HFF-Myc (cell line): ENCODE measurements around the gene MRPL37.

ENCODE experiments used
- DNase-seq: peaks from one replicate; pipeline ENCODE4 v3.0.0-alpha.2; 2011; ENCODE audit warnings: low read depth; ENCODE audit errors: extremely low read depth
- H3K4me3 ChIP-seq: replicated peaks from 2 replicates; pipeline ENCODE4 v1.5.1; 2011; ENCODE audit warnings: low read depth, mild to moderate bottlenecking, control low read depth, low read length
- TF ChIP-seq, protein P1 (sequence below): IDR thresholded peaks from 2 replicates; pipeline ENCODE4 v1.5.1; 2012; ENCODE audit warnings: mild to moderate bottlenecking, low read depth, low read length, control low read depth; ENCODE audit errors: missing control alignments

The MRPL37 gene

DNA sequence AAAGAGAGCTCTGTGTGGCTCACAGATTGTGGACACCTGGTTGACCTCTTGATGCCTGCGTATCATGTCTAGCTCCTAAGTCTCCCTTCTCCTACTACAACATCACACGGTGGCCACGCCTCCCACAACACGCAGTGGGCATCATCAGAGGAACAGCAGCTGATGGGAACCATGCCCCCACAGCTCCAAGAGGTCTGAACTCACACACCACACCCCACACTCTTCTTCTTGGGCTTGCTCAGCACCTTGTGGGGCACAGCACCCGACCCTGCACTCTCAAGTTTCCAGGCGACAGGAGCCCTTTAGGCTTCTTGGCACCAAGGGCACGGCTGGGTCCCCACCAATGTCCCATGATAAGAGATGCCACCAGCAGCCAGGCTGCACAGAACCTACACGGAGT, 28.4 kb upstream of the MRPL37 start:
- no peak overlapping the region for H3K4me3 ChIP-seq
- TF ChIP-seq, protein P1, sequence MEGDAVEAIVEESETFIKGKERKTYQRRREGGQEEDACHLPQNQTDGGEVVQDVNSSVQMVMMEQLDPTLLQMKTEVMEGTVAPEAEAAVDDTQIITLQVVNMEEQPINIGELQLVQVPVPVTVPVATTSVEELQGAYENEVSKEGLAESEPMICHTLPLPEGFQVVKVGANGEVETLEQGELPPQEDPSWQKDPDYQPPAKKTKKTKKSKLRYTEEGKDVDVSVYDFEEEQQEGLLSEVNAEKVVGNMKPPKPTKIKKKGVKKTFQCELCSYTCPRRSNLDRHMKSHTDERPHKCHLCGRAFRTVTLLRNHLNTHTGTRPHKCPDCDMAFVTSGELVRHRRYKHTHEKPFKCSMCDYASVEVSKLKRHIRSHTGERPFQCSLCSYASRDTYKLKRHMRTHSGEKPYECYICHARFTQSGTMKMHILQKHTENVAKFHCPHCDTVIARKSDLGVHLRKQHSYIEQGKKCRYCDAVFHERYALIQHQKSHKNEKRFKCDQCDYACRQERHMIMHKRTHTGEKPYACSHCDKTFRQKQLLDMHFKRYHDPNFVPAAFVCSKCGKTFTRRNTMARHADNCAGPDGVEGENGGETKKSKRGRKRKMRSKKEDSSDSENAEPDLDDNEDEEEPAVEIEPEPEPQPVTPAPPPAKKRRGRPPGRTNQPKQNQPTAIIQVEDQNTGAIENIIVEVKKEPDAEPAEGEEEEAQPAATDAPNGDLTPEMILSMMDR, result no peak
- DNase-seq, result no peak

DNA sequence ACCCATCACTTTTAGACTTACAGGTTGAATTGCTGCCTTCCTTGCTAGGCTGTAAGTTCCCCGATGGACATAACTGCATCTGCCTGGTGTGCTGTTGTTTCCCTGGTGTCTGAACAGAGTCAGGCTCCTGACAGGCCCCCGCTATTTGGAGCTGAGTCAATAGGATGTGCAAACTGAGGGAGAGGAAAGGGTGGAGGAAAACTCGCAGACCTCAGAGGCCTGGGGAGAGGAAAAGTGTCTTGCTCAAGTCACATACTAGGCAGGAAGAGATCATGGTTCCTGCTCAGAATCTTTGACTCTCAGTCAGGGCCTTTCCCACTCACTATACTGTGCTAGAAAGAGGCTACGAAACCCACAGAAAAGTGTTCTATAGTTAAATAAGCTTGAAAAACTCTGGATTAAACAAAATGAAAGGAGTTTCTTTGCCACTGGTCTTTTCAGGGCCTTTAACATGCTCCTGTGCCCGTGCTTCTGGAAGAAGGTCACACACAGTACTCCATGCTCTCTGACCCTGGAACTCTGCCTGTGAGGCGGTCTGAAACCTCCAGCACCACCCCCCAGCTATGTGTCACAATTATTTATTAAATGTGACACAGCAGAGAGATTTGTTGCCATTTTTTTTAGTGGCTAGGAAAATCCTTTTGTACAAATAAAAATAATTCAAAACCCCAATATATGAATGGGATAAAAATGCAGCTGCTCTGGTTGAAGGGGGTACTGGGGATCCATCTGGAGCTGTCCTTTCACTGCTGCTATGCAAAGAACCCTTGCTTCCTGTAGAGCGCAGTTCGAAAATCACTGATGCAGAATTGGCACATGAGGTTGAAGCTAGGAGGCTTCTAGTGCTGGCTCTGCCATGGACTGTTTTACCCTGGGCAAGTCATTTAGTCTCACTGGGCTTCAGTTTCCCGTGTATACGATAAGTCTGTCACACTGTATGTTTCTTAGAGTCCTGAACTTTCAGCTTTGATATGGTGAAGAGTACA, 27.1 kb upstream of the MRPL37 start:
- no peak overlapping the region for H3K4me3 ChIP-seq
- TF ChIP-seq, protein P1, result no peak
- no peak for DNase-seq

GRCh38 chr1:54173681-54174080, 26.3 kb upstream of the MRPL37 start:
- TF ChIP-seq, protein P1, result no peak
- H3K4me3 ChIP-seq, result no peak overlapping the region
- no peak for DNase-seq

GRCh38 chr1:54174106-54174505, 25.9 kb upstream of the MRPL37 start:
- TF ChIP-seq, protein P1, result no peak
- no peak overlapping the region for H3K4me3 ChIP-seq
- no peak for DNase-seq

DNA sequence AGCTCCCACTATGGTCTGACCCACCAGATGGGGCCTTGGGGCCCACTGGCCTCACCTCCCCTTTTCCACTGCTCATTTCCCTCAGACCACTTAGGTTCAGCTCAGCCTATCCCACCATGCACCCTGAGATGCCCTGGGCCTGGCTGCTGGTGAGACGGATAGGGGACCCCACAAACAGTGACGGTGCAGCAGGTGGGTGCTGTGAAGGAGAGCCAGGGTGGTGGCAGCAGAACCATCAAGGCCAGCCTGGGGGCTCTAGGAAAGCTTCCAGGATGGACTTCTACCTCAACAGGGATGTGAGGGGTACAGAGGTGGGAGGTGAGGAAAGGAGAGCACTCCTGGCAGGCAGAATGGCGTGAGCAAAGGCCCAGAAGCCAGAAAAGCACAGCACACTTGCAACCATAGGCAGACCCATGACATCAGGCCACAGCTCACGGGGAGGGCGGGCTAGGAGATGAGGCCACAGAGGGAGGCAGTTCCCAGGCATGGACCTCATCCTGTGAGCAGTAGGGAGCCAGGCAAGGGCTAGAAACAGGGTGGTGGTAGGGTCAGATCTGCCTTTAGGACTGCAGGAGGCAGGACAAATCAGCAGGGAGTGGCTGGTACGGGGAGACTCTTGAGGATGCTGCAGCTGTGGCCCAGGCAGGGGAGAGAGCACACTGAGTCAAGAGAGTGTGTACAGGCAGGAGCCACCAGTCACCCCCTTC, 23.2 kb upstream of the MRPL37 start:
- DNase-seq, result no peak
- no peak overlapping the region for H3K4me3 ChIP-seq
- TF ChIP-seq, protein P1, result no peak

DNA sequence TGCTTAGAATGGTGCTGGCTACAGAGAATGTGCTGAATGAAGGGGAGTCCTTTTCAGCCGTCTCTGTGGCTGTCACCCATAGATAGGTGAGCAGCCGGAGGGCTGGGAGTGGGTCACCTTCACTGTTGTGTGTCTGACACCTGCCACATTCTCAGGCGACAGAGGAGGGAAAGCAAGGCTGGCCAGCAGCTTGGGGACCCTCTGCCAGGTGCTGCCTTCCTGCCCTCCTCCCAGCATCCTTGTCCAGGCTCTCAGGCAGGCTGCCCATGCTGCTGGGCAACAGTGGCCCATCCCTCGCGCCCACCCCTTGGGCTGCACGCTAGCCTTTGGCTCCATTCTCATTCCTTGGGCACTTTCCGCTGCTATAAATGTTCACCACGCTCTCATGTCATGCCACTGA, 22.2 kb upstream of the MRPL37 start:
- no peak for DNase-seq
- TF ChIP-seq, protein P1, result no peak
- no peak overlapping the region for H3K4me3 ChIP-seq
